ENCODE measurements around the gene SASH1. TPM values are rescaled to one million over a fixed set of nuclear protein-coding genes. Genes with fewer than 3 reads are reported as not detected.
A peak's percentile ranks its signal among the peaks of the same experiment; 100 is the strongest.

Gene SASH1
- total RNA-seq, 1 donor from 2014 or later = 108 TPM

DNA sequence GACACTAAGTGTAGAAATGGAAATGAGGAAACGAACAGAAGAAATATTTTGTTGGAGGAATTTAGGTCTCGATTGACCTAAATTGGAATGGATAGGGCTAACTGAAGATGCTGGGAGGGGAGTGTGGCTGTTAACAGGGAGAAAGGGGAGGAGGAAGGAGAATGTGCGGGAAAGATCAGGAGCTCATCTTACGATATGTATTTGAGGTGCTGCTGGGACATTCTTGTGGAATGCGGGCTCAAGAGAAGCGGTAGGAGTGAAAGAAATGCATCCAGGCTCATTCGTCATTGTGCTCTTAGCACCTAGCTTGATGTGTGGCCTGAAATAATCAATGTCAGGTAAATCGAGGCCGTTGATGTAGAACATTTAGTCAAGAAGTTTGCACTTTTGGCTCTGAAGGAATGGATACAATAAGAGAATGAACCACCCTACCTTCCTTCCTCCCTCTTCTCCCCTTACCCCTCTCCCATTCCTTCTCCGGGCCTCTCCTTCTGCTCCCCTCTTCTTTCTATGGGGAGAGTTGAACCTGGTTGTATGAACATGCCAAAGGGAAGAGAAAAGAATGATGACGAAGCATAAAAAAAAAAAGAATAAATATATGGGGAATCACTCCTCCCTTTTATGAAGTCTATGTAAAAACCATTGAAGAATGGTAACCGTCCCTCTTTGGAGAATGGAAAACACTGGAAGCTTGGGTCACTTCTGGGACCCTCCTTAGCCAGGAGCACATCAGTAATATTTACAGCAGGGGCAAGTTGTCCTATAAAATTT lies 70.9 kb downstream of the SASH1 start:
- TF ChIP-seq, protein P1, sequence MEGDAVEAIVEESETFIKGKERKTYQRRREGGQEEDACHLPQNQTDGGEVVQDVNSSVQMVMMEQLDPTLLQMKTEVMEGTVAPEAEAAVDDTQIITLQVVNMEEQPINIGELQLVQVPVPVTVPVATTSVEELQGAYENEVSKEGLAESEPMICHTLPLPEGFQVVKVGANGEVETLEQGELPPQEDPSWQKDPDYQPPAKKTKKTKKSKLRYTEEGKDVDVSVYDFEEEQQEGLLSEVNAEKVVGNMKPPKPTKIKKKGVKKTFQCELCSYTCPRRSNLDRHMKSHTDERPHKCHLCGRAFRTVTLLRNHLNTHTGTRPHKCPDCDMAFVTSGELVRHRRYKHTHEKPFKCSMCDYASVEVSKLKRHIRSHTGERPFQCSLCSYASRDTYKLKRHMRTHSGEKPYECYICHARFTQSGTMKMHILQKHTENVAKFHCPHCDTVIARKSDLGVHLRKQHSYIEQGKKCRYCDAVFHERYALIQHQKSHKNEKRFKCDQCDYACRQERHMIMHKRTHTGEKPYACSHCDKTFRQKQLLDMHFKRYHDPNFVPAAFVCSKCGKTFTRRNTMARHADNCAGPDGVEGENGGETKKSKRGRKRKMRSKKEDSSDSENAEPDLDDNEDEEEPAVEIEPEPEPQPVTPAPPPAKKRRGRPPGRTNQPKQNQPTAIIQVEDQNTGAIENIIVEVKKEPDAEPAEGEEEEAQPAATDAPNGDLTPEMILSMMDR (IDR thresholded peaks at IDR 0.05) = no peak
- no peak for ATAC-seq
- H3K36me3 ChIP-seq = no peaks in the 10 kb centered on the region
- no peak for DNase-seq
- intact Hi-C loops (cut with DNase I) = no loop called here
- no peaks in the 10 kb centered on the region for H3K27me3 ChIP-seq
- no peak overlapping the region for H3K4me3 ChIP-seq
- H3K9me3 ChIP-seq = no peaks in the 10 kb centered on the region
- peaks cover 21% of the 10 kb centered on the region for H3K4me1 ChIP-seq
- no peak overlapping the region for H3K27ac ChIP-seq

GRCh38 chr6:148414092-148414489 lies 71.5 kb downstream of the SASH1 start:
- Histone ChIP-seq H3K27me3 (no peaks in the 10 kb centered on the region), H3K4me3 (no peak overlapping the region), H3K27ac (no peak overlapping the region), H3K9me3 (no peaks in the 10 kb centered on the region), H3K4me1 (peaks cover 21% of the 10 kb centered on the region), H3K36me3 (no peaks in the 10 kb centered on the region)
- intact Hi-C loops (cut with DNase I) = no loop called here
- TF ChIP-seq, protein P1 (IDR thresholded peaks at IDR 0.05) = no peak
- no peak for DNase-seq
- ATAC-seq = no peak

GRCh38 chr6:148414836-148415235 lies 72.2 kb downstream of the SASH1 start:
- no peak overlapping the region for H3K27ac ChIP-seq
- DNase-seq = no peak

GRCh38 chr6:148415511-148416260 lies 73.0 kb downstream of the SASH1 start:
- Histone ChIP-seq H3K27me3 (no peaks in the 10 kb centered on the region), H3K27ac (no peak overlapping the region), H3K9me3 (no peaks in the 10 kb centered on the region), H3K4me1 (peaks cover 21% of the 10 kb centered on the region), H3K36me3 (no peaks in the 10 kb centered on the region), H3K4me3 (no peak overlapping the region)
- intact Hi-C loops (cut with DNase I) = no loop called here
- no peak for ATAC-seq
- DNase-seq = no peak
- TF ChIP-seq, protein P1 (IDR thresholded peaks at IDR 0.05) = no peak

More at GRCh38 chr6:148414836-148415235, 72.2 kb downstream of the SASH1 start:
- Histone ChIP-seq H3K4me1 (peaks cover 21% of the 10 kb centered on the region), H3K9me3 (no peaks in the 10 kb centered on the region), H3K27me3 (no peaks in the 10 kb centered on the region), H3K36me3 (no peaks in the 10 kb centered on the region), H3K4me3 (no peak overlapping the region)
- intact Hi-C loops (cut with DNase I) = no loop called here
- peak; percentile 76 for ATAC-seq
- TF ChIP-seq, protein P1 (IDR thresholded peaks at IDR 0.05) = no peak

DNA sequence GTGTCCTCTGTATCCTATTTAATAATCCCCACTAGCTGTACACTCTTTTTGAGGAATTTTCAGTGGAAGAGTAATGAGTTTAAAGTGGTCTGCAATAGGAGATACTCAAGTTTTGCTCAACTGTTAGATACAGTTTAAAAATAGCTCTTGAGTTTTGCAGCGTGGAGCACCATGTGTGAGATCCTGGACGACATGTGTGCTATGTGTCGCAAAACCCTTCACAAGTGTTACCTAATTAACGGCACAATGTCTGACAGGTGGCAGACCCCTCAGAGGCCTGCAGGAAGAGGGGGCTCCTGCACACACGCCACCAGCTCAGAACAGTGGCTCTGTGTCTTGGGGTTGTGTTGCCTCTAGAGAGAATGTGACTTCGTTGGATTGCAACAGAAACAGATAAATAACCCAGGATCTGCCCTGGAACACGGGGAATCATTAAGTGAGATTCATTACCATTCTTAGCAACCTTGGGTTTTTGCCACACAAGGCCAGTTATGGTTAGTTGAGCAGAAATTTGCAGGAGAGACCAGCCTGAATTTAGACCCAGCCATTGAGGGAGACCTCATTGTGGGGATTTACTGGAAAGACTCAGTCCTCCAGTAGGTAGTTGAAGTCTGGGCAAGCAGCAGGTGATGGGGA lies 73.8 kb downstream of the SASH1 start:
- intact Hi-C loops (cut with DNase I) = no loop called here
- Histone ChIP-seq H3K27ac (no peak overlapping the region), H3K27me3 (no peaks in the 10 kb centered on the region), H3K4me1 (peaks cover 21% of the 10 kb centered on the region), H3K36me3 (no peaks in the 10 kb centered on the region), H3K9me3 (no peaks in the 10 kb centered on the region), H3K4me3 (no peak overlapping the region)
- TF ChIP-seq, protein P1 (IDR thresholded peaks at IDR 0.05) = no peak
- DNase-seq (no peak), ATAC-seq (peak; percentile 34)

Measured in upper lobe of right lung (tissue), 1 donor.